OCI-LY3 (cell line): Measurements from ENCODE around the gene PIK3R3.

ENCODE experiments used
- EZH2phosphoT487 ChIP-seq: fragments of 200-600 bp; shearing (Covaris generic); IDR thresholded peaks from 2 replicates; pipeline ENCODE4 v1.6.1; 2018; ENCODE audit warnings: antibody characterized with exemption, mixed run types, low read depth
- TF ChIP-seq, protein P1 (sequence below): fragments of 200-600, 300-600 bp; sonication (generic); IDR thresholded peaks from 2 replicates; pipeline ENCODE4 v1.5.1; 2014; ENCODE audit warnings: antibody characterized with exemption, low read length, low read depth

DNA sequence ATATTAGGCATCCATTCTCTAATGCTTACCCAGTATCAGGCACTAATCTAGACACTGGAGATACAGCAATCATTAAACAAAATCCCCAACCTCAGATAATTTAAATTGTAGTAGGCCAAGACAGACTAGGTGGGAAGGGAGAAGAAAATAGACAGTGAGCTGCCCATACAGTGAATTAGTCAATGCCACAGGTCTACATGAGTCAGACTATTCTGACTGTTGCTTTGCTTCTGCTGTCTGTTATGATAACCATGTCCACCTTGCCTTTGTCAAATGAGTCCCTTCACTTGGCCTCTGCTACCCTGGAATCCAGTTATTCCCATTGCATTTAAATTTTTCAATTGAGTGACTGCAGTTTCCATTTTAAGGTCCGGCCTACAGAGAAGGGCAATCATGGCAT, 59.5 kb downstream of the PIK3R3 start:
- TF ChIP-seq, protein P1, sequence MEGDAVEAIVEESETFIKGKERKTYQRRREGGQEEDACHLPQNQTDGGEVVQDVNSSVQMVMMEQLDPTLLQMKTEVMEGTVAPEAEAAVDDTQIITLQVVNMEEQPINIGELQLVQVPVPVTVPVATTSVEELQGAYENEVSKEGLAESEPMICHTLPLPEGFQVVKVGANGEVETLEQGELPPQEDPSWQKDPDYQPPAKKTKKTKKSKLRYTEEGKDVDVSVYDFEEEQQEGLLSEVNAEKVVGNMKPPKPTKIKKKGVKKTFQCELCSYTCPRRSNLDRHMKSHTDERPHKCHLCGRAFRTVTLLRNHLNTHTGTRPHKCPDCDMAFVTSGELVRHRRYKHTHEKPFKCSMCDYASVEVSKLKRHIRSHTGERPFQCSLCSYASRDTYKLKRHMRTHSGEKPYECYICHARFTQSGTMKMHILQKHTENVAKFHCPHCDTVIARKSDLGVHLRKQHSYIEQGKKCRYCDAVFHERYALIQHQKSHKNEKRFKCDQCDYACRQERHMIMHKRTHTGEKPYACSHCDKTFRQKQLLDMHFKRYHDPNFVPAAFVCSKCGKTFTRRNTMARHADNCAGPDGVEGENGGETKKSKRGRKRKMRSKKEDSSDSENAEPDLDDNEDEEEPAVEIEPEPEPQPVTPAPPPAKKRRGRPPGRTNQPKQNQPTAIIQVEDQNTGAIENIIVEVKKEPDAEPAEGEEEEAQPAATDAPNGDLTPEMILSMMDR = no peak
- no peak for TF ChIP-seq EZH2phosphoT487
